AG08396 (cell line): ENCODE measurements around the gene OR7A17.

Source experiments
- DNase-seq: peaks from one replicate; pipeline ENCODE4 v3.0.0; 2012; ENCODE audit warnings: low spot score, mixed read lengths

Gene OR7A17

DNA sequence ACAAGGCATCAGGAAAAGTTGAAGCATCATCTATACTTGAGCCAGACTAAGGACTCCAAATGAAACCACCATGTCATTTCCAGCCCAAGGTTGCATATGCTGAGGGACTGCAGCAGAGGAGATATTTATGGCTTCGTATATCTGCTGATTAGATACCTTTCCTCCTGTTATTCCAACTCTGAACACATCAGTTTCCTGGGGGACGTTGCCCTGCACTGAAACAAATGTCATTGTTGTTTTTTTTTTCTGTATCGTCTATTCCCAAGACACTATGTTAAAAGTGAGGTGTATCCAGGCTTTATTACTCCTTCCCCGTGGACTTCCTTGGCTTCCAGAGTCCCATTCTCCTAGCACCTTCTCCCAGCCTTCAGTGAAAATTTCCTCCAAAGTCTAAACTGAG, at the start of gene OR7A17:
OR7A17 (minus strand) TSS at position 101 of the 400 bp plus-strand sequence. CDS start 4,777 bp downstream, outside the sequence.
- no peak for DNase-seq

- DNase-seq = no peak
Observed at GRCh38 chr19:14933506-14933905, 47.6 kb upstream of the OR7A17 start.

DNA sequence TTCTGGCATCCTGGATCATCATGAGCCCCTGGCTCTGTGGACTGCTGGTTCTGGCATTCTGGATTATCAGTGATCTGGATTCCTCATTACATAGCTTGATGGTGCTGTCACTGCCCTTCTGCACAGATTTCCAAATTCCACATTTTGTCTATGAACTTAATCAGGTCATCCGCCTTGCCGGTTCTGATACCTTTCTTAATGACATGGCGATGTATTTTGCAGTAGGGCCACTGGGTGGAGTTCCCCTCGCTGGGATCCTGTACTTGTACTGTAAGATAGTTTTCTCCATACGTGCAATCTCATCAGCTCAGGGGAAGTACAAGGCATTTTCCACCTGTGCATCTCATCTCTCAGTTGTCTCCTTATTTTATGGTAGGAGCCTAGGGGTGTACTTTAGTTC, 30.9 kb upstream of the OR7A17 start:
- no peak for DNase-seq

DNA sequence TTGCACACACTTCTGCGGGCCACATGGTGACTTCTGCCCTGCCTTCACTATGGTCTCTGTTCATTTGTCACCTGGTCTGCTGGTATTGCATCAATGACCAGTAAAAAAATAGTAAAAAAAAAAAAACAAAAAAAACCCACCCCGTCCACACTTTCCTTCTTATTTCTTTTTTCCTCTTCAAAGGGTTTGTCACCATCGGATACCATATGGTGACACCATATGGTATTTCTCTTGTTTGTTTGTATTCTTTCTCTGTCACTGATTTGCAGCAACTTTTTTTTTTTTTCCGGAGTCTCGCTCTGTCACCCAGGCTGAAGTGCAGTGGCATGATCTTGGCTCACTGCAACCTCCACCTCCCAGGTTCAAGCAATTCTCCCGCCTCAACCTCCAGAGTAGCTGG, 29.2 kb upstream of the OR7A17 start:
- no peak for DNase-seq

GRCh38 chr19:14906711-14907110, 20.8 kb upstream of the OR7A17 start:
- DNase-seq = no peak

- DNase-seq = no peak
Observed at GRCh38 chr19:14901675-14902260, 15.8 kb upstream of the OR7A17 start.

- no peak for DNase-seq
Observed at GRCh38 chr19:14890643-14891379, 4.9 kb upstream of the OR7A17 start.

- DNase-seq = no peak
Observed at GRCh38 chr19:14889994-14890642, 4.2 kb upstream of the OR7A17 start.

DNA sequence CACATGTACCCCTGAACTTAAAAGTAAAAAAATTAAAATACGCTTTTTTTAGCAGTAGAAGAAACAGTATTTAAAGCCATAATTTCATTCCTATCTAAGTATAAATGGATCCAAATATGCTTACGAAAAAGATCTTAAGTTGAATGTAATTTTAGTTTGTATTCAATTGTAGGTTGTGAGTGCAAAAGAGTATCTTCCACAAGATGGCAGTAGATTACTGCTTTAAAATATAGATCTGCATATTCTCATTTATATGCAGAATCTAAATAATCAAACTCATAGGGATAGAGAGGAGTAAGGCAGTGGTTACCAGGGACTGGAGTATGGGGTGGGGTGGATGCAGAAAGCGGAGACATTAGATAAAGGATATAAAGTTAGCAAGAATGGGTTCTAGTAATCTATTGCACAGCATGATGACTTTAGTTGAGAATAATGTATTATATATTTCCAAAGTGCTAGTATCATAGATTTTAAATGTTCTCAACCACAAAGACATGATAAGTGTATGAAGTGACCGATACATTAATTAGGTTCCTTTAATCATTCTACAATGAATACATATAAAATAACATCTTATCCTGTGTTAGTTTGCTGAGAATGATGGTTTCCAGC, 14.2 kb downstream of the OR7A17 start:
- DNase-seq = peak; percentile 8

GRCh38 chr19:14868497-14868896, 17.4 kb downstream of the OR7A17 start:
- DNase-seq = no peak

- no peak for DNase-seq
Observed at GRCh38 chr19:14848822-14849221, 37.1 kb downstream of the OR7A17 start, which contains the start of gene OR7A10. Gene OR7A10 (minus strand): TSS chr19:14848922. CDS start chr19:14841877, 7,045 bp downstream.

GRCh38 chr19:14843578-14843977, 42.4 kb downstream of the OR7A17 start:
- DNase-seq = no peak

GRCh38 chr19:14843169-14843568, 42.8 kb downstream of the OR7A17 start:
- DNase-seq = no peak

GRCh38 chr19:14840206-14840605, 45.7 kb downstream of the OR7A17 start:
- DNase-seq = no peak

DNA sequence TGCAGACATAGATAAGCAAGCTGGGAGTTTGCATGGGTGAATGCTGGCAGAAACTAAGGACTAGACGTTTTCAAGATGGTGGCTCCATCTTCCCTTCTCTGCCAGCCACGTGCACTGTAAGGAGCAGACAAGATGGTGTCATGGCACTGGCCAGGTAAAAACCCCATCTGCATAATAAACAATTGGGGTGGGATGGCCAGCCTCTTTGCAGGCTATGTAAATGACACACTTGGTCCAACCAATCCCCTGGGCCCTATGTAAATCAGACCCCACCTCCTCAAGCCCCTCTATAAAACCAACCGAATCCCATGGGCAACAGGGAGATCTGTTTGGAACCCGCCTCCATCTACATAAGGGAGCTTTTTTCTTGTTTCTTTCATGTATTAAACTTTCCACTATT, 48.5 kb downstream of the OR7A17 start:
- no peak for DNase-seq

GRCh38 chr19:14835011-14835410, 50.9 kb downstream of the OR7A17 start, which contains the start of the genes OR7A5 and OR7C1:
Gene OR7A5 (minus strand): TSS chr19:14835185. CDS start chr19:14828241, 6,944 bp downstream.
Gene OR7C1 (minus strand): TSS chr19:14835185. CDS start chr19:14800136, 35,049 bp downstream.
- no peak for DNase-seq

DNA sequence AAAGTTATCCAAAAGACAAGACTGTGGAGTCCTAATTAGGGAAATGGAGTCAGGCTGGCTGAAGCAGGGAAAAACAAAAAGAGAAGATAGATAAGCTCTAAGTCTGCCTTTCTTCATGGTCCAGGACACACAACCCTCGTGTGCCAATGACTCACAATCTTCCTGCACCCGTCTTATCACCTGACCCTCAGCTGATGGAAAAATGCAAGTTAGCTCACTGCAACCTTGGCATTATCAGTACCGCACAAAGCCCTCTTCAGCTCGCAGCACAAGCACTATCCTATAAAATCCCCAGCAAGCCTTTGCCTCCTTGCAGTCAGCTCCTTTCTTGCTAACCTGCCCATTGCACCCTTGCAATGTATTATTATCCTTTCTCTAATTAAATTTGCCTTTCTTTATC, 55.2 kb downstream of the OR7A17 start:
- DNase-seq = no peak
